ENCODE results near the gene VWDE.
A peak's percentile ranks its signal among the peaks of the same experiment; 100 is the strongest.

VWDE gene

GRCh38 chr7:12328888-12329770 is 74.5 kb downstream of the VWDE start:
- TF ChIP-seq CTCF (IDR thresholded peaks at IDR 0.05; ENCODE audit: low read depth, low read length) (no peak), EZH2phosphoT487 (IDR thresholded peaks at IDR 0.05; ENCODE audit: low read depth) (no peak)
- no peaks in the 10 kb centered on the region for H3K27me3 ChIP-seq (ENCODE audit: low read depth, low read length)
- no peaks in the 10 kb centered on the region for H3K36me3 ChIP-seq (replicated peaks; ENCODE audit: low read depth, low read length)
- no peak overlapping the region for H3K4me2 ChIP-seq (ENCODE audit: low read length)
- H3K4me3 ChIP-seq (ENCODE audit: low read length) = no peak overlapping the region
- H3K27ac ChIP-seq (ENCODE audit: low read length) = no peak overlapping the region
- H4K20me1 ChIP-seq (ENCODE audit: insufficient read depth, low read length) = no peaks in the 10 kb centered on the region
- no peak overlapping the region for H2AFZ ChIP-seq (ENCODE audit: low read depth, low read length)
- no peaks in the 10 kb centered on the region for H3K4me1 ChIP-seq (ENCODE audit: low read length)
- H3K79me2 ChIP-seq (ENCODE audit: low read length) = no peaks in the 10 kb centered on the region
- no peak overlapping the region for H3K9ac ChIP-seq (ENCODE audit: low read length)
- 0 out of 2 replicates have a peak, but pooled peaks cover 3% of the 10 kb centered on the region for H3K9me3 ChIP-seq (ENCODE audit: insufficient read depth, low read length)

GRCh38 chr7:12327922-12328321 is 75.7 kb downstream of the VWDE start:
- Histone ChIP-seq H3K27me3 (ENCODE audit: low read depth, low read length) (no peaks in the 10 kb centered on the region), H4K20me1 (ENCODE audit: insufficient read depth, low read length) (no peaks in the 10 kb centered on the region), H3K27ac (ENCODE audit: low read length) (no peak overlapping the region), H2AFZ (ENCODE audit: low read depth, low read length) (no peak overlapping the region), H3K4me3 (ENCODE audit: low read length) (no peak overlapping the region), H3K4me2 (ENCODE audit: low read length) (no peak overlapping the region), H3K4me1 (ENCODE audit: low read length) (peaks cover 8% of the 10 kb centered on the region), H3K79me2 (ENCODE audit: low read length) (no peaks in the 10 kb centered on the region), H3K9me3 (ENCODE audit: insufficient read depth, low read length) (0 out of 2 replicates have a peak, but pooled peaks cover 3% of the 10 kb centered on the region), H3K36me3 (replicated peaks; ENCODE audit: low read depth, low read length) (no peaks in the 10 kb centered on the region), H3K9ac (ENCODE audit: low read length) (no peak overlapping the region)
- TF ChIP-seq CTCF (IDR thresholded peaks at IDR 0.05; ENCODE audit: low read depth, low read length) = no peak
- no peak for TF ChIP-seq EZH2phosphoT487 (IDR thresholded peaks at IDR 0.05; ENCODE audit: low read depth)

GRCh38 chr7:12325646-12326045 is 78.0 kb downstream of the VWDE start:
- Histone ChIP-seq H3K27ac (ENCODE audit: low read length) (no peak overlapping the region), H3K4me1 (ENCODE audit: low read length) (peaks cover 20% of the 10 kb centered on the region), H3K9me3 (ENCODE audit: insufficient read depth, low read length) (0 out of 2 replicates have a peak, but pooled peaks cover 3% of the 10 kb centered on the region), H3K4me2 (ENCODE audit: low read length) (no peak overlapping the region), H3K27me3 (ENCODE audit: low read depth, low read length) (no peaks in the 10 kb centered on the region), H2AFZ (ENCODE audit: low read depth, low read length) (no peak overlapping the region), H3K36me3 (replicated peaks; ENCODE audit: low read depth, low read length) (no peaks in the 10 kb centered on the region), H3K79me2 (ENCODE audit: low read length) (no peaks in the 10 kb centered on the region), H4K20me1 (ENCODE audit: insufficient read depth, low read length) (no peaks in the 10 kb centered on the region), H3K4me3 (ENCODE audit: low read length) (no peak overlapping the region), H3K9ac (ENCODE audit: low read length) (no peak overlapping the region)
- no peak for TF ChIP-seq EZH2phosphoT487 (IDR thresholded peaks at IDR 0.05; ENCODE audit: low read depth)
- no peak for TF ChIP-seq CTCF (IDR thresholded peaks at IDR 0.05; ENCODE audit: low read depth, low read length)

- Histone ChIP-seq H3K4me1 (ENCODE audit: low read length) (peaks cover 31% of the 10 kb centered on the region), H3K9me3 (ENCODE audit: insufficient read depth, low read length) (0 out of 2 replicates have a peak, but pooled peaks cover 3% of the 10 kb centered on the region), H3K36me3 (replicated peaks; ENCODE audit: low read depth, low read length) (no peaks in the 10 kb centered on the region), H3K4me3 (ENCODE audit: low read length) (peak overlapping the region; percentile 42), H3K27ac (ENCODE audit: low read length) (peak overlapping the region; percentile 34), H3K79me2 (ENCODE audit: low read length) (no peaks in the 10 kb centered on the region), H2AFZ (ENCODE audit: low read depth, low read length) (no peak overlapping the region), H4K20me1 (ENCODE audit: insufficient read depth, low read length) (no peaks in the 10 kb centered on the region), H3K27me3 (ENCODE audit: low read depth, low read length) (no peaks in the 10 kb centered on the region), H3K4me2 (ENCODE audit: low read length) (peak overlapping the region; percentile 44), H3K9ac (ENCODE audit: low read length) (no peak overlapping the region)
- TF ChIP-seq EZH2phosphoT487 (IDR thresholded peaks at IDR 0.05; ENCODE audit: low read depth) = no peak
- TF ChIP-seq CTCF (IDR thresholded peaks at IDR 0.05; ENCODE audit: low read depth, low read length) = no peak
These were observed 80.2 kb downstream of the VWDE start for GRCh38 chr7:12323415-12323814.

Measured in OCI-LY3 (cell line).